ENCODE data around the gene ZBTB4.

ZBTB4 gene

DNA sequence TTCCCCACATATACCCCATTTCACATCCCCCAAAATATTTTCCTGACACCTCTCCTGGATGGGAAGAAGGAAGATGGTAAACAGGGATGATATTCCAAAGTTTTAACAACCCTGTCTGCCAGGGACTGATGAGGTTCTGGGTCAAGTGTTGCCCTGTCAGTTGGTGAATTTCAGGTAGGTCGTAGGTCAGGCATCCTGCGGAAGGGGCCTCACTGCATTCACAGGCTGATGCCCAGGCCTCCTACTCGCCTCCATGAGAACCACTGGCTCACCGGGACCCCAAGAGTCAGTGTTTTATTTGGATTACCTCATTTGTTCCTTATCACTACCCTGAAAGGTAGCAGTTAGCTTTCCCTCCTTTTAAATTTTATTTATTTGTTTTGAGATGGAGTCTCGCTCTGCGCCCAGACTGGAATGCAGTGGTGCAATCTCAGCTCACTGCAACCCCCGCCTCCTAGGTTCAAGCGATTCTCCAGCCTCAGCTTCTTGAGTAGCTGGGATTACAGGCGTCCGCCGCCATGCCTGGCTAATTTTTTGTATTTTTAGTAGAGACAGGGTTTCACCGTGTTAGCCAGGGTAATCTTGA lies 10.5 kb downstream of the ZBTB4 start:
- Histone ChIP-seq H3K9ac (ENCODE audit: low read length) (no peak overlapping the region), H3K27me3 (ENCODE audit: low read length) (no peaks in the 10 kb centered on the region), H3K9me3 (ENCODE audit: insufficient read depth, low read length) (no peaks in the 10 kb centered on the region), H3K79me2 (ENCODE audit: insufficient read depth, low read length) (no peaks in the 10 kb centered on the region), H3K9me2 (replicated peaks; ENCODE audit: insufficient read depth, low read length) (no peaks in the 10 kb centered on the region), H3F3A (ENCODE audit: insufficient read depth) (no peaks in the 10 kb centered on the region), H2AFZ (ENCODE audit: low read depth, low read length, severe bottlenecking) (no peak overlapping the region), H3K4me2 (ENCODE audit: low read depth, low read length, poor library complexity, severe bottlenecking) (no peak overlapping the region), H4K20me1 (ENCODE audit: low read depth, low read length) (no peaks in the 10 kb centered on the region), H3K27ac (ENCODE audit: low read depth, low read length) (no peak overlapping the region), H3K4me3 (ENCODE audit: insufficient read depth, low read length, poor library complexity, severe bottlenecking) (no peak overlapping the region), H3K36me3 (ENCODE audit: low read length) (no peaks in the 10 kb centered on the region)
- no peak for TF ChIP-seq EZH2phosphoT487 (conservative IDR thresholded peaks at IDR 0.05; ENCODE audit: low read length)

DNA sequence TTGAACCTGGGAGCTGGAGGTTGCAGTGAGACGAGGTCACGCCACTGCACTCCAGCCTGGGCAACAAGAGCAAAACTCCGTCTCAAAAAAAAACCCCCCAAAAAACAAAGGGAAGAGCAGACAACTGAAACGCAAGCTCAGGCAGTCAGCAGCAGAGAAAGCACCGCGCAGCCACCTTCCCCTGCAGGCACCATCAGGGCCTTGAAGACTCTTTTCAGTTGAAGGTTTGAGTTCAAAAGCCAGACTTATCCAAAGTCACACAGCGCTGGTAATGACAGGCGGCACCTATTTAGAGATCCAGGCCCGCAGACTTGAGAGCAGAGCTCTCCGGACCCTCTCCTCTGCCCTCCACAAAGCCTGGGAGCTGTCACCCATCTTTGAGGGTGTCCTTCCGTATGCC lies 11.1 kb downstream of the ZBTB4 start:
- no peaks in the 10 kb centered on the region for H3F3A ChIP-seq (ENCODE audit: insufficient read depth)
- H3K4me2 ChIP-seq (ENCODE audit: low read depth, low read length, poor library complexity, severe bottlenecking), result no peak overlapping the region
- no peak overlapping the region for H3K4me3 ChIP-seq (ENCODE audit: insufficient read depth, low read length, poor library complexity, severe bottlenecking)
- no peaks in the 10 kb centered on the region for H4K20me1 ChIP-seq (ENCODE audit: low read depth, low read length)
- TF ChIP-seq, protein P1, sequence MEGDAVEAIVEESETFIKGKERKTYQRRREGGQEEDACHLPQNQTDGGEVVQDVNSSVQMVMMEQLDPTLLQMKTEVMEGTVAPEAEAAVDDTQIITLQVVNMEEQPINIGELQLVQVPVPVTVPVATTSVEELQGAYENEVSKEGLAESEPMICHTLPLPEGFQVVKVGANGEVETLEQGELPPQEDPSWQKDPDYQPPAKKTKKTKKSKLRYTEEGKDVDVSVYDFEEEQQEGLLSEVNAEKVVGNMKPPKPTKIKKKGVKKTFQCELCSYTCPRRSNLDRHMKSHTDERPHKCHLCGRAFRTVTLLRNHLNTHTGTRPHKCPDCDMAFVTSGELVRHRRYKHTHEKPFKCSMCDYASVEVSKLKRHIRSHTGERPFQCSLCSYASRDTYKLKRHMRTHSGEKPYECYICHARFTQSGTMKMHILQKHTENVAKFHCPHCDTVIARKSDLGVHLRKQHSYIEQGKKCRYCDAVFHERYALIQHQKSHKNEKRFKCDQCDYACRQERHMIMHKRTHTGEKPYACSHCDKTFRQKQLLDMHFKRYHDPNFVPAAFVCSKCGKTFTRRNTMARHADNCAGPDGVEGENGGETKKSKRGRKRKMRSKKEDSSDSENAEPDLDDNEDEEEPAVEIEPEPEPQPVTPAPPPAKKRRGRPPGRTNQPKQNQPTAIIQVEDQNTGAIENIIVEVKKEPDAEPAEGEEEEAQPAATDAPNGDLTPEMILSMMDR (IDR thresholded peaks at IDR 0.05; ENCODE audit: insufficient read depth, low read length, poor library complexity, severe bottlenecking), result no peak
- TF ChIP-seq EZH2phosphoT487 (conservative IDR thresholded peaks at IDR 0.05; ENCODE audit: low read length), result no peak
- no peaks in the 10 kb centered on the region for H3K36me3 ChIP-seq (ENCODE audit: low read length)
- no peaks in the 10 kb centered on the region for H3K79me2 ChIP-seq (ENCODE audit: insufficient read depth, low read length)
- no peak overlapping the region for H3K9ac ChIP-seq (ENCODE audit: low read length)
- H3K9me3 ChIP-seq (ENCODE audit: insufficient read depth, low read length), result no peaks in the 10 kb centered on the region
- H3K27ac ChIP-seq (ENCODE audit: low read depth, low read length), result no peak overlapping the region
- no peaks in the 10 kb centered on the region for H3K27me3 ChIP-seq (ENCODE audit: low read length)
- H3K9me2 ChIP-seq (replicated peaks; ENCODE audit: insufficient read depth, low read length), result no peaks in the 10 kb centered on the region
- no peak overlapping the region for H2AFZ ChIP-seq (ENCODE audit: low read depth, low read length, severe bottlenecking)

DNA sequence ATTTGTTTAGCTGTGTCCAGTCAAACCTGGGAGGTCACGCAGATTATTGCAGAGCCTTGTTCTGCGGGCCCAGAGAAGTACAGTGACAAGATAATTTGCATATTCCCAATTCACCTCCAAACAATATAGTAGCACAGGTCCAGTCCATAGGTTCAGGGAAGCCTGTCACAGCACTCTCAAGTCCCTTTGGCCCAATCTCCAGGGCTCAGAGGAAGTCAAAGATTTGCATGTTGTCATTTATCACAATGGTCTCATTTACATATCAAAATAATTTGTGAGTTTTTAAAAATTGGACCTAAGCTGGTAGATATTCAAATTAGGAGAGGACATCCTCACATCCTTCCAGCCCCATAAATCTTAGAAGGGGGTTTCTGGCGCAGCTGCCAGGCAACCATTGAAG lies 11.9 kb downstream of the ZBTB4 start:
- Histone ChIP-seq H3K79me2 (ENCODE audit: insufficient read depth, low read length) (no peaks in the 10 kb centered on the region), H3K4me2 (ENCODE audit: low read depth, low read length, poor library complexity, severe bottlenecking) (no peak overlapping the region)

More for the DNA sequence above, 11.9 kb downstream of the ZBTB4 start:
- Histone ChIP-seq H3K27ac (ENCODE audit: low read depth, low read length) (no peak overlapping the region), H3K9me2 (replicated peaks; ENCODE audit: insufficient read depth, low read length) (no peaks in the 10 kb centered on the region), H4K20me1 (ENCODE audit: low read depth, low read length) (no peaks in the 10 kb centered on the region), H3K9me3 (ENCODE audit: insufficient read depth, low read length) (no peaks in the 10 kb centered on the region), H3F3A (ENCODE audit: insufficient read depth) (no peaks in the 10 kb centered on the region), H3K4me3 (ENCODE audit: insufficient read depth, low read length, poor library complexity, severe bottlenecking) (no peak overlapping the region), H2AFZ (ENCODE audit: low read depth, low read length, severe bottlenecking) (no peak overlapping the region), H3K27me3 (ENCODE audit: low read length) (no peaks in the 10 kb centered on the region), H3K36me3 (ENCODE audit: low read length) (no peaks in the 10 kb centered on the region), H3K9ac (ENCODE audit: low read length) (no peak overlapping the region)
- TF ChIP-seq, protein P1 (IDR thresholded peaks at IDR 0.05; ENCODE audit: insufficient read depth, low read length, poor library complexity, severe bottlenecking), result no peak
- TF ChIP-seq EZH2phosphoT487 (conservative IDR thresholded peaks at IDR 0.05; ENCODE audit: low read length), result no peak

Data from SU-DHL-6 (cell line).